Coronary artery (tissue), 2 donors: ENCODE data around the gene STAP1.
"Not testable (repeated sequence)": the region's sequence is repeated elsewhere in the genome, so short reads cannot be mapped to it uniquely, and the experiment has no call there.

Experiments
- DNase-seq: peaks from one replicate; pipeline ENCODE4 v3.0.0-alpha.2; 2017; ENCODE audit warnings: low spot score
- H3K27ac ChIP-seq, 2 donors: fragments of 200-600 bp; sonication (generic); one replicate each; pipeline ENCODE4 v1.5.1; 2016 to 2019
- H3K4me3 ChIP-seq: fragments of 200-600 bp; sonication (generic); 2 replicates; pipeline ENCODE4 v1.5.1; 2016; ENCODE audit warnings: mild to moderate bottlenecking, moderate library complexity
- TF ChIP-seq, protein P1 (sequence below): fragments of 200-600 bp; sonication (generic); IDR thresholded peaks from one replicate; pipeline ENCODE4 v1.5.1; 2019; ENCODE audit warnings: antibody characterized with exemption

Gene STAP1

DNA sequence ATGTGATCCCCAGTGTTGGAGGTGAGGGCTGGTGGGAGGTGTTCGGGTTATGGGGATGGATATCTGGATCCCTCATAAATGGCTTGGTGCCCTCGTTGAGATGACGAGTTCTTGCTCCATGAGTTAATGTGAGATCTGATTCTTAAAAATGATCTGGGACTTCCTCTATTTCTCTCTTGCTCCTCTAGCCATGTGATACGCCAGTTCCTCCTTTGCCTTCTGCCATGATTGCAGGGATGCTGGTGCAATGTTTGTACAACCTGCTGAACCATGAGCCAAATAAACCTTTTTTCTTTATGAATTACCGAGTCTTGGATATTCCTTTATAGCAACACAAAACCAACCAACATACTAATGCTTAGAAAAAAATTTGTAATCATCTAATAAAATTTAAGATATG, 56.6 kb downstream of the STAP1 start:
- Histone ChIP-seq H3K27ac (no peak overlapping the region), H3K4me3 (no peak overlapping the region)
- no peak for DNase-seq
- TF ChIP-seq, protein P1, sequence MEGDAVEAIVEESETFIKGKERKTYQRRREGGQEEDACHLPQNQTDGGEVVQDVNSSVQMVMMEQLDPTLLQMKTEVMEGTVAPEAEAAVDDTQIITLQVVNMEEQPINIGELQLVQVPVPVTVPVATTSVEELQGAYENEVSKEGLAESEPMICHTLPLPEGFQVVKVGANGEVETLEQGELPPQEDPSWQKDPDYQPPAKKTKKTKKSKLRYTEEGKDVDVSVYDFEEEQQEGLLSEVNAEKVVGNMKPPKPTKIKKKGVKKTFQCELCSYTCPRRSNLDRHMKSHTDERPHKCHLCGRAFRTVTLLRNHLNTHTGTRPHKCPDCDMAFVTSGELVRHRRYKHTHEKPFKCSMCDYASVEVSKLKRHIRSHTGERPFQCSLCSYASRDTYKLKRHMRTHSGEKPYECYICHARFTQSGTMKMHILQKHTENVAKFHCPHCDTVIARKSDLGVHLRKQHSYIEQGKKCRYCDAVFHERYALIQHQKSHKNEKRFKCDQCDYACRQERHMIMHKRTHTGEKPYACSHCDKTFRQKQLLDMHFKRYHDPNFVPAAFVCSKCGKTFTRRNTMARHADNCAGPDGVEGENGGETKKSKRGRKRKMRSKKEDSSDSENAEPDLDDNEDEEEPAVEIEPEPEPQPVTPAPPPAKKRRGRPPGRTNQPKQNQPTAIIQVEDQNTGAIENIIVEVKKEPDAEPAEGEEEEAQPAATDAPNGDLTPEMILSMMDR: no peak

GRCh38 chr4:67616478-67616877, 58.0 kb downstream of the STAP1 start:
- Histone ChIP-seq H3K4me3 (no peak overlapping the region), H3K27ac (no peak overlapping the region)
- DNase-seq: no peak
- TF ChIP-seq, protein P1: no peak

GRCh38 chr4:67624939-67625338, 66.4 kb downstream of the STAP1 start:
- no peak overlapping the region for H3K4me3 ChIP-seq
- TF ChIP-seq, protein P1: no peak
- no peak overlapping the region for H3K27ac ChIP-seq
- DNase-seq: no peak

GRCh38 chr4:67632492-67632891, 74.0 kb downstream of the STAP1 start:
- H3K4me3 ChIP-seq: no peak overlapping the region
- DNase-seq: no peak
- TF ChIP-seq, protein P1: no peak
- H3K27ac ChIP-seq: no peak overlapping the region

GRCh38 chr4:67634741-67635140, 76.2 kb downstream of the STAP1 start:
- TF ChIP-seq, protein P1: no peak

DNA sequence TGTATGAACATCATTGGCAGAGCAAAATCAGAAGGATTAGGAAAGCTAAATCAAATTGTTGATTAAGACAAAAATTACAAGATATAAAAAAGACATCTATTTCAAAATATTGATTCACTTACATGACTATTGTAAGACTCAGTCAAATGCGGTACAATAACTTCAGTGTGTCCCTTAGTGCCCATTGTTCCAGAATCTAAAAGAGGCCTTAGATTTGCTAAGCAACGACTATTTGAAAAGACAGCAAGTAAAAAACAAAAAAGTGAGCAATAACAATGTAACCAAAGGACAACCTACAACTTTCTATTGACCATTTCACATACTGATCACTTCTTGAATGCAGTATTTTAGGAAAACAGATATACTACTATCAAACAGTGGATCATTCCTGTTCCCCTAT, 76.8 kb downstream of the STAP1 start:
- TF ChIP-seq, protein P1: no peak
- no peak overlapping the region for H3K4me3 ChIP-seq
- H3K27ac ChIP-seq: no peak overlapping the region
- DNase-seq: no peak

More at GRCh38 chr4:67634741-67635140, 76.2 kb downstream of the STAP1 start:
- no peak for DNase-seq
- H3K4me3 ChIP-seq: no peak overlapping the region
- no peak overlapping the region for H3K27ac ChIP-seq

- not testable (repeated sequence) for H3K27ac ChIP-seq, DNase-seq, H3K4me3 ChIP-seq
These were observed 78.5 kb downstream of the STAP1 start for GRCh38 chr4:67636978-67637377.

DNA sequence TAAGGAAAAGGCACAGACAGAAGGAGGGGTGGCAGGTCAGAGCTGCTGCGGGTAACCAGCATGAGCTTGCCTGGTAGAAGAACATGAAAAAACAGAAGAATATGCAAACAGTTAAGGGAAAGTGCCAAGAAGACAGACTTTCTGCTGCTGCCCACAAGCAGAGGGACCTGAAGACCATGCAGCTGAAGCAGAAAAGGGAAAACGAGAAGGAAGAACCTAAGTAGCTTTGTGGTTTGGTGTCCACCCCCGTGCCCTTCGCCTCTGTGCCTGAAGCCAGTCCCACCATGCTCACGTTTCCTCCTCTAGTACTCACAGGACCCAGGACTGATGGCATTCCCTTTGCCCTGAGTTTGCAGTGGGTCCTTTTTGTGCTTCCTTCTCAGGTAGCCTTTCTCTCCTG, 79.6 kb downstream of the STAP1 start:
- no peak for DNase-seq
- H3K4me3 ChIP-seq: no peak overlapping the region
- TF ChIP-seq, protein P1: no peak
- H3K27ac ChIP-seq: no peak overlapping the region
